ENCODE measurements around the gene SLC12A7.

GRCh38 chr5:1043327-1043726 is 68.5 kb downstream of the SLC12A7 start:
- TF ChIP-seq EZH2 (IDR thresholded peaks at IDR 0.05; ENCODE audit: insufficient read depth, low read length) = no peak
- TF ChIP-seq CTCF (IDR thresholded peaks at IDR 0.05; ENCODE audit: insufficient read depth, low read depth, low read length) = no peak

Data from astrocyte (in vitro differentiated cells and primary cell).